Hepatocyte (in vitro differentiated cells): ENCODE measurements around the gene SLC25A38. TPM values are rescaled to one million over a fixed set of nuclear protein-coding genes. Genes with fewer than 3 reads are reported as not detected.
"Not testable (repeated sequence)": the region's sequence is repeated elsewhere in the genome, so short reads cannot be mapped to it uniquely, and the experiment has no call there.

ENCODE experiments used
- DNase-seq: peaks from one replicate; pipeline ENCODE4 v3.0.0-alpha.2; 2016; ENCODE audit warnings: low spot score
- H2AFZ ChIP-seq: fragments of 200-600 bp; sonication (generic); 2 replicates; pipeline ENCODE4 v1.6.0; 2016; ENCODE audit warnings: antibody characterized with exemption, mild to moderate bottlenecking
- H3K27ac ChIP-seq: fragments of 200-600 bp; sonication (generic); 2 replicates; pipeline ENCODE4 v1.5.1; 2016; ENCODE audit warnings: mild to moderate bottlenecking
- H3K27me3 ChIP-seq: fragments of 200-600 bp; sonication (generic); 2 replicates; pipeline ENCODE4 v1.6.1; 2016
- H3K36me3 ChIP-seq: fragments of 200-600 bp; sonication (generic); replicated peaks from 2 replicates; pipeline ENCODE4 v1.5.1; 2016; ENCODE audit warnings: low read depth; ENCODE audit not compliant: insufficient read depth
- H3K4me1 ChIP-seq: fragments of 200-600 bp; sonication (generic); 2 replicates; pipeline ENCODE4 v1.5.1; 2016; ENCODE audit warnings: mild to moderate bottlenecking, moderate library complexity; ENCODE audit not compliant: insufficient read depth
- H3K4me2 ChIP-seq: fragments of 200-600 bp; sonication (generic); 2 replicates; pipeline ENCODE4 v1.6.0; 2016
- H3K4me3 ChIP-seq: fragments of 200-600 bp; sonication (generic); 2 replicates; pipeline ENCODE4 v1.5.1; 2016; ENCODE audit warnings: mild to moderate bottlenecking
- H3K79me2 ChIP-seq: fragments of 200-600 bp; sonication (generic); 2 replicates; pipeline ENCODE4 v1.6.0; 2017; ENCODE audit warnings: mild to moderate bottlenecking
- H3K9me2 ChIP-seq: fragments of 200-600 bp; sonication (generic); replicated peaks from 2 replicates; pipeline ENCODE4 v1.6.0; 2017; ENCODE audit warnings: mild to moderate bottlenecking; ENCODE audit not compliant: insufficient read depth
- H3K9me3 ChIP-seq: fragments of 200-600 bp; sonication (generic); 2 replicates; pipeline ENCODE4 v1.5.1; 2016; ENCODE audit warnings: low read depth, mild to moderate bottlenecking
- H4K20me1 ChIP-seq: fragments of 200-600 bp; sonication (generic); 2 replicates; pipeline ENCODE4 v1.6.0; 2016; ENCODE audit warnings: mild to moderate bottlenecking; ENCODE audit not compliant: insufficient read depth, poor library complexity, severe bottlenecking
- EZH2 ChIP-seq: fragments of 200-600 bp; sonication (generic); IDR thresholded peaks from 2 replicates; pipeline ENCODE4 v1.6.1; 2016; ENCODE audit warnings: antibody characterized with exemption, mild to moderate bottlenecking, borderline replicate concordance
- EZH2phosphoT487 ChIP-seq: fragments of 200-600 bp; sonication (generic); IDR thresholded peaks from one replicate; pipeline ENCODE4 v1.6.1; 2018; ENCODE audit warnings: antibody characterized with exemption, mild to moderate bottlenecking, low read depth, moderate library complexity; ENCODE audit not compliant: unreplicated experiment, severe bottlenecking
- WGBS: methylation state at CpG from one replicate; pipeline ENCODE4 v1.1.6; 2016; ENCODE audit warnings: low lambda C conversion rate; ENCODE audit errors: missing lambda C conversion rate; 5-methylcytosine and 5-hydroxymethylcytosine counted together
- polyA plus RNA-seq: library from polyadenylated mRNA; unstranded; fragments of >200 nt; fragmentation: Nextera tagmentation; extraction: Ambion mirVana; gene quantifications from 2 replicates; pipeline ENCODE4 v1.2.1, GENCODE V29; 2016
- total RNA-seq: library from RNA; depleted of rRNA; stranded (reverse); fragments of >200 nt; gene quantifications from 2 replicates; pipeline ENCODE4 v1.2.3, GENCODE V29; 2014
- TF ChIP-seq, protein P1 (sequence below): fragments of 200-600 bp; sonication (generic); IDR thresholded peaks from 2 replicates; pipeline ENCODE4 v1.5.1; 2016; ENCODE audit warnings: antibody characterized with exemption, mild to moderate bottlenecking; ENCODE audit not compliant: poor library complexity

The SLC25A38 gene
- total and polyA plus RNA-seq, 2 experiments from 2014 or later: 35.7 to 37.2 TPM

DNA sequence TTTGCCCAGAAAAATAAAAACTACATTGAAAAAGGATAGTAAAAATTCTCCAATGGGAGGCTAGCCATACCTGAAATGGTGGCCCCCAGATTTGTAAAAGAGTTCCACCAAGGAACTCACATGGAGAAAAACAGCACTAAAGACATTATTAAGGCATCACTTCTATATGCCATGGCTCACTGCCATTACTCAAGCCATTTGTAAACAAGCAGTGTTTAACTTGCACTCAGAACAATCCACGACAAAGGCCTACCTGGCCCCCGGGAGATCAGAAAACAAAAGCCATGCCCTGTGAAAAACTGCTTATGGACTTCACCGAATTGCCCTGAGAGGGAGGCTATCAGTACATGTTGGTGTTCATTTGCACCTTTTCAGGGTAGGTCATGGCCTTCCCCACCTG is 34.1 kb upstream of the SLC25A38 start:
- Histone ChIP-seq H3K9me2 (no peaks in the 10 kb centered on the region), H2AFZ (no peak overlapping the region), H3K4me1 (no peaks in the 10 kb centered on the region), H3K9me3 (no peaks in the 10 kb centered on the region), H3K27ac (no peak overlapping the region), H3K4me2 (no peak overlapping the region), H3K36me3 (no peaks in the 10 kb centered on the region), H4K20me1 (no peaks in the 10 kb centered on the region), H3K79me2 (no peaks in the 10 kb centered on the region), H3K27me3 (no peaks in the 10 kb centered on the region), H3K4me3 (no peak overlapping the region)
- TF ChIP-seq, protein P1, sequence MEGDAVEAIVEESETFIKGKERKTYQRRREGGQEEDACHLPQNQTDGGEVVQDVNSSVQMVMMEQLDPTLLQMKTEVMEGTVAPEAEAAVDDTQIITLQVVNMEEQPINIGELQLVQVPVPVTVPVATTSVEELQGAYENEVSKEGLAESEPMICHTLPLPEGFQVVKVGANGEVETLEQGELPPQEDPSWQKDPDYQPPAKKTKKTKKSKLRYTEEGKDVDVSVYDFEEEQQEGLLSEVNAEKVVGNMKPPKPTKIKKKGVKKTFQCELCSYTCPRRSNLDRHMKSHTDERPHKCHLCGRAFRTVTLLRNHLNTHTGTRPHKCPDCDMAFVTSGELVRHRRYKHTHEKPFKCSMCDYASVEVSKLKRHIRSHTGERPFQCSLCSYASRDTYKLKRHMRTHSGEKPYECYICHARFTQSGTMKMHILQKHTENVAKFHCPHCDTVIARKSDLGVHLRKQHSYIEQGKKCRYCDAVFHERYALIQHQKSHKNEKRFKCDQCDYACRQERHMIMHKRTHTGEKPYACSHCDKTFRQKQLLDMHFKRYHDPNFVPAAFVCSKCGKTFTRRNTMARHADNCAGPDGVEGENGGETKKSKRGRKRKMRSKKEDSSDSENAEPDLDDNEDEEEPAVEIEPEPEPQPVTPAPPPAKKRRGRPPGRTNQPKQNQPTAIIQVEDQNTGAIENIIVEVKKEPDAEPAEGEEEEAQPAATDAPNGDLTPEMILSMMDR: no peak
- TF ChIP-seq EZH2phosphoT487: no peak
- 63% methylated on average over 3 of the region's 3 CpGs for WGBS
- no peak for DNase-seq

DNA sequence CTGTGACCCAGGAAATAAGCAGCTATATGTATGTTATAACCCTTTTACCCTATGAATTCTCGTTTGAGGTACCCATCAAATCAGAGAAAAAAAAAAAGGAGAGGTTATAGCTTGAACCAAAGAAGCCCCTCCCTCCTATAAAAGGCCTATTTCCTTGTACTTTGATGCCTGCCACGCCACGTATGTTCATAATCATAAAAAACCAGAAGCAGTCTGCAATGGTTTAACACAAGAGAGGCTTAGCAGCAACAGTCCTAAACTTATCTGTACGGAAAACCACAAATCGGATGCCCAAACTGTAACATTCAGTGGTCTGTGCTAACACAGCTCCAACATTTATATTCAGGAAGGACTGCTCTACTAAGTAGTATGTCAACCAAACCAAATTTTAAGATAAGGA is 32.5 kb upstream of the SLC25A38 start:
- Histone ChIP-seq H3K36me3 (no peaks in the 10 kb centered on the region), H3K27me3 (no peaks in the 10 kb centered on the region), H2AFZ (no peak overlapping the region), H3K4me3 (no peak overlapping the region), H3K4me1 (no peaks in the 10 kb centered on the region), H4K20me1 (no peaks in the 10 kb centered on the region), H3K9me3 (no peaks in the 10 kb centered on the region), H3K27ac (no peak overlapping the region), H3K9me2 (no peaks in the 10 kb centered on the region), H3K4me2 (no peak overlapping the region), H3K79me2 (no peaks in the 10 kb centered on the region)
- DNase-seq: no peak
- 67% methylated on average over 5 of the region's 5 CpGs for WGBS
- TF ChIP-seq, protein P1: no peak
- TF ChIP-seq EZH2 (no peak), EZH2phosphoT487 (no peak)

DNA sequence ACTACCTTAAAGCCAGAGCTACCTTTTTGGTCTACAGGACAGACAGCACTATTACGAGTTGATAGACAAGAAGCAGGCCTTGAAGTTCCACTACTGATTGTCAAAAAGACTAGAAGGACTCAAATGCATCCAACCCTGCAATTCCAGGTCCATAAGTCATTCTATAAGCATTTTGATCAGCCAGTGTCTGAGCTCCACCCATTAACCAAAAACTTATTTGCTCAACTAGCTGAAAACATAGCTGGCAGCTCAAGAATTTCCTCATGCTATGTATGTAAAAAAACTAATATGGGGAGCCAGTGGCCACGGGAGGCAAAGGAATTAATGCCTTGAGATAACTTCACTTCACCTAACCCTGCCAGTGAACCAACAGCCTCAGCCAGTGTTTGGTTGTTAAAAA is 32.0 kb upstream of the SLC25A38 start:
- not testable (repeated sequence) for H3K4me2 ChIP-seq, DNase-seq, H4K20me1 ChIP-seq, H3K27me3 ChIP-seq, H3K4me1 ChIP-seq, H3K27ac ChIP-seq, H3K9me3 ChIP-seq, H3K79me2 ChIP-seq, H3K4me3 ChIP-seq, H3K36me3 ChIP-seq, H3K9me2 ChIP-seq, H2AFZ ChIP-seq
- 57% methylated on average over 2 of the region's 2 CpGs for WGBS

DNA sequence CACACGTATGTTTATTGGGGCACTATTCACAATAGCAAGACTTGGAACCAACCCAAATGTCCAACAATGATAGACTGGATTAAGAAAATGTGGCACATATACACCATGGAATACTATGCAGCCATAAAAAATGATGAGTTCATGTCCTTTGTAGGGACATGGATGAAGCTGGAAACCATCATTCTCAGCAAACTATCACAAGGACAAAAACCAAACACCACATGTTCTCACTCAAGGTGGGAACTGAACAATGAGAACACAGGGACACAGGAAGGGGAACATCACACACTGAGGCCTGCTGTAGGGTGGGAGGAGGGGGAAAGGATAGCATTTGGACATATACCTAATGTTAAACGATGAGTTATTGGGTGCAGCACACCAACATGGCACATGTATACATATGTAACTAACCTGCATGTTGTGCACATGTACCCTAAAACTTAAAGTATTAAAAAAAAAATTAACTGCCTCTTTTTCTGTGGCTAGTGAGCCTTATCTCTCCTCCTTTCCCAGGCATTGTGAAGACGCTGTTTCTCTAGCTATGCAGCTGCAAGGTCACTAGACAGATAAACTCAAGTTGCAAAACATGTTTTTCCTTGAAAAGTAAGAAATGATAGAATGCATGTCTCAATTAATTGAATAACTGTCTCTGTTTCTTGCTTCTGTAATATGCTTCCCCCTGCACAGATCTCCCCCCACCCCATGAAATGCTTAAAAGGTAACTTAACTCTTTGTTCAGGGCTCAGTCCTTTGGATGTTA is 29.8 kb upstream of the SLC25A38 start:
- not testable (repeated sequence) for H3K4me1 ChIP-seq
- 77% methylated on average over 3 of the region's 3 CpGs for WGBS

More for the DNA sequence above, 29.8 kb upstream of the SLC25A38 start:
- H3K9me3 ChIP-seq, H3K79me2 ChIP-seq, H3K27me3 ChIP-seq, H3K36me3 ChIP-seq, H3K27ac ChIP-seq, H3K4me3 ChIP-seq, H3K9me2 ChIP-seq, H3K4me2 ChIP-seq, H4K20me1 ChIP-seq, DNase-seq, H2AFZ ChIP-seq: not testable (repeated sequence)
